Panc1 (cell line): ENCODE results near the gene CPO. TPM values are rescaled to one million over a fixed set of nuclear protein-coding genes. Genes with fewer than 3 reads are reported as not detected.

Source experiments
- ATAC-seq: fragments of 200-7000 bp; cut with Tn5 transposase; 2 replicates; pipeline ENCODE4 v1.9.1; 2020; ENCODE audit warnings: mild to moderate bottlenecking, moderate library complexity
- BruUV-seq: library from RNA; stranded (reverse); fragments of 400-500 nt; replicated peaks from 2 replicates; lab custom pipeline; 2021; lab: Mats Ljungman, UMichigan
- CTCF ChIA-PET: fragments of 300-600 bp; sonication (Branson Sonifier 250); formaldehyde crosslinking; loops from one replicate; lab custom pipeline; 2022; ENCODE audit warnings: antibody characterized with exemption; lab: Charles Lee
- POLR2A ChIA-PET: fragments of 300-600 bp; sonication (Branson Sonifier 250); formaldehyde crosslinking; loops from one replicate; lab custom pipeline; 2022; ENCODE audit warnings: antibody characterized with exemption; lab: Charles Lee
- DNase-seq: peaks from one replicate; pipeline ENCODE4 v3.0.0-alpha.2; 2010; ENCODE audit warnings: low read depth, low spot score
- H3K27ac ChIP-seq: 2 replicates; pipeline ENCODE4 v1.5.1; 2011; ENCODE audit warnings: mild to moderate bottlenecking, low read length, inconsistent platforms
- H3K27me3 ChIP-seq: fragments of 200-500 bp; sonication (Bioruptor generic); 2 replicates; pipeline ENCODE4 v1.6.0; 2014; ENCODE audit warnings: low read length, inconsistent platforms; ENCODE audit not compliant: control insufficient read depth, insufficient read depth
- H3K36me3 ChIP-seq: fragments of 200-500 bp; sonication (Bioruptor generic); 2 replicates; pipeline ENCODE4 v1.5.1; 2014; ENCODE audit warnings: inconsistent platforms, mild to moderate bottlenecking, low read length, moderate library complexity; ENCODE audit not compliant: control insufficient read depth, insufficient read depth
- H3K4me1 ChIP-seq: 2 replicates; pipeline ENCODE4 v1.5.1; 2011; ENCODE audit warnings: inconsistent platforms, mild to moderate bottlenecking, low read length, moderate library complexity; ENCODE audit not compliant: control insufficient read depth, insufficient read depth
- H3K4me3 ChIP-seq, 2 experiments: 2 replicates each; pipeline ENCODE4 v1.5.1; 2011 to 2012; ENCODE audit warnings: low read depth in 2 of 2, low read length in 2 of 2, mild to moderate bottlenecking in 2 of 2, inconsistent platforms in 1 of 2, moderate library complexity in 1 of 2
- H3K9me3 ChIP-seq: fragments of 200-500 bp; sonication (Bioruptor generic); 2 replicates; pipeline ENCODE4 v1.5.1; 2014; ENCODE audit warnings: low read depth, mild to moderate bottlenecking, inconsistent platforms, low read length, moderate library complexity; ENCODE audit not compliant: control insufficient read depth, insufficient read depth
- POLR2AphosphoS5 ChIP-seq: IDR thresholded peaks from 2 replicates; pipeline ENCODE4 v1.6.1; 2012; ENCODE audit warnings: mild to moderate bottlenecking, low read depth, low read length, moderate library complexity
- SIN3A ChIP-seq: IDR thresholded peaks from 2 replicates; pipeline ENCODE4 v1.6.1; 2012; ENCODE audit warnings: low read depth, mild to moderate bottlenecking, low read length, moderate library complexity, borderline replicate concordance; ENCODE audit not compliant: insufficient read depth
- TCF7L2 ChIP-seq: IDR thresholded peaks from 2 replicates; pipeline ENCODE4 v1.6.1; 2011; ENCODE audit warnings: mild to moderate bottlenecking, low read depth, low read length, inconsistent platforms
- in situ Hi-C: cut with HindIII; loops from 2 replicates; pipeline ENCODE4 v1.10.0; 2016; ENCODE audit warnings: low sequenced_read_pairs, low pct_unique_long_range_greater_than_20kb
- intact Hi-C: fragments of 100-400 bp; cut with micrococcal nuclease; formaldehyde crosslinking; loops from one replicate; pipeline ENCODE4 v1.10.0; 2022; ENCODE audit not compliant: unreplicated experiment
- total RNA-seq: library from RNA; stranded (reverse); gene quantifications from one replicate; pipeline ENCODE4 v1.2.1, GENCODE V29; 2021; ENCODE audit not compliant: unreplicated experiment
- TF ChIP-seq, protein P1 (sequence below): fragments of 450-650 bp; IDR thresholded peaks from 2 replicates; pipeline ENCODE4 v1.5.1; 2017; ENCODE audit warnings: mild to moderate bottlenecking
- TF ChIP-seq, protein P2 (sequence below), 2 experiments: IDR thresholded peaks; 2 replicates each; pipeline ENCODE4 v1.6.1; 2011 to 2012; ENCODE audit warnings: low read depth in 2 of 2, control low read depth in 1 of 2, low read length in 1 of 2, mild to moderate bottlenecking in 1 of 2, moderate library complexity in 1 of 2; ENCODE audit not compliant: insufficient read depth in 1 of 2

The CPO gene
- total RNA-seq, 1 experiment from 2014 or later = not detected

DNA sequence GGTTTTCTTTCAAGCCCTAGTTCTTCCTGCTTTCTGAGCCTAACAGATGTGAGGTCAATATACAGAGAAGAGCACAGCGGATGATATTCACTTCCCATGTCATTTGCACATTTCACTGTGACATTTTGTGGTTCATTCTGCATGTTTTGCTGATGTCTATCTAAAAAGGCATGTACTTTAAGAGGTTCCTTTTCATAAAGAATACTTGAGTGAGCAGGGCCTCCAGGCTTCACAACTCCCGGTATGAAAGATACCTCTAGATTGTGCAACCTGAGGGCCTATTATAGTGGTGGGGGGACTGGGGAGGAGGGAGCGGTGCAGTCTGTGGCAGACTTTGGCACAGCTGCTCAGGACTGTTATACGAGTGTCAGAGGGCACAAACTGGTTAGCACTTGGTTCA lies 54.6 kb downstream of the CPO start:
- ChIA-PET CTCF (no interaction called here), POLR2A (no interaction called here)
- Histone ChIP-seq H3K4me3 (no peak overlapping the region), H3K27ac (peak overlapping the region; percentile 46; the same call in 1 of the 2 replicates), H3K4me1 (peaks cover 2% of the 10 kb centered on the region), H3K36me3 (no peaks in the 10 kb centered on the region), H3K27me3 (no peaks in the 10 kb centered on the region), H3K9me3 (no peaks in the 10 kb centered on the region)
- in situ Hi-C loops (no loop called here), intact Hi-C loops (no loop called here)
- DNase-seq (no peak), ATAC-seq (peak; percentile 73)
- no TSS peak for BruUV-seq
- no peak for TF ChIP-seq TCF7L2
- TF ChIP-seq, protein P1, sequence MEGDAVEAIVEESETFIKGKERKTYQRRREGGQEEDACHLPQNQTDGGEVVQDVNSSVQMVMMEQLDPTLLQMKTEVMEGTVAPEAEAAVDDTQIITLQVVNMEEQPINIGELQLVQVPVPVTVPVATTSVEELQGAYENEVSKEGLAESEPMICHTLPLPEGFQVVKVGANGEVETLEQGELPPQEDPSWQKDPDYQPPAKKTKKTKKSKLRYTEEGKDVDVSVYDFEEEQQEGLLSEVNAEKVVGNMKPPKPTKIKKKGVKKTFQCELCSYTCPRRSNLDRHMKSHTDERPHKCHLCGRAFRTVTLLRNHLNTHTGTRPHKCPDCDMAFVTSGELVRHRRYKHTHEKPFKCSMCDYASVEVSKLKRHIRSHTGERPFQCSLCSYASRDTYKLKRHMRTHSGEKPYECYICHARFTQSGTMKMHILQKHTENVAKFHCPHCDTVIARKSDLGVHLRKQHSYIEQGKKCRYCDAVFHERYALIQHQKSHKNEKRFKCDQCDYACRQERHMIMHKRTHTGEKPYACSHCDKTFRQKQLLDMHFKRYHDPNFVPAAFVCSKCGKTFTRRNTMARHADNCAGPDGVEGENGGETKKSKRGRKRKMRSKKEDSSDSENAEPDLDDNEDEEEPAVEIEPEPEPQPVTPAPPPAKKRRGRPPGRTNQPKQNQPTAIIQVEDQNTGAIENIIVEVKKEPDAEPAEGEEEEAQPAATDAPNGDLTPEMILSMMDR = no peak
- TF ChIP-seq, protein P2, sequence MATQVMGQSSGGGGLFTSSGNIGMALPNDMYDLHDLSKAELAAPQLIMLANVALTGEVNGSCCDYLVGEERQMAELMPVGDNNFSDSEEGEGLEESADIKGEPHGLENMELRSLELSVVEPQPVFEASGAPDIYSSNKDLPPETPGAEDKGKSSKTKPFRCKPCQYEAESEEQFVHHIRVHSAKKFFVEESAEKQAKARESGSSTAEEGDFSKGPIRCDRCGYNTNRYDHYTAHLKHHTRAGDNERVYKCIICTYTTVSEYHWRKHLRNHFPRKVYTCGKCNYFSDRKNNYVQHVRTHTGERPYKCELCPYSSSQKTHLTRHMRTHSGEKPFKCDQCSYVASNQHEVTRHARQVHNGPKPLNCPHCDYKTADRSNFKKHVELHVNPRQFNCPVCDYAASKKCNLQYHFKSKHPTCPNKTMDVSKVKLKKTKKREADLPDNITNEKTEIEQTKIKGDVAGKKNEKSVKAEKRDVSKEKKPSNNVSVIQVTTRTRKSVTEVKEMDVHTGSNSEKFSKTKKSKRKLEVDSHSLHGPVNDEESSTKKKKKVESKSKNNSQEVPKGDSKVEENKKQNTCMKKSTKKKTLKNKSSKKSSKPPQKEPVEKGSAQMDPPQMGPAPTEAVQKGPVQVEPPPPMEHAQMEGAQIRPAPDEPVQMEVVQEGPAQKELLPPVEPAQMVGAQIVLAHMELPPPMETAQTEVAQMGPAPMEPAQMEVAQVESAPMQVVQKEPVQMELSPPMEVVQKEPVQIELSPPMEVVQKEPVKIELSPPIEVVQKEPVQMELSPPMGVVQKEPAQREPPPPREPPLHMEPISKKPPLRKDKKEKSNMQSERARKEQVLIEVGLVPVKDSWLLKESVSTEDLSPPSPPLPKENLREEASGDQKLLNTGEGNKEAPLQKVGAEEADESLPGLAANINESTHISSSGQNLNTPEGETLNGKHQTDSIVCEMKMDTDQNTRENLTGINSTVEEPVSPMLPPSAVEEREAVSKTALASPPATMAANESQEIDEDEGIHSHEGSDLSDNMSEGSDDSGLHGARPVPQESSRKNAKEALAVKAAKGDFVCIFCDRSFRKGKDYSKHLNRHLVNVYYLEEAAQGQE (IDR thresholded peaks at IDR 0.05; ENCODE audit: insufficient read depth in 1 of 2, low read depth in 2 of 2, low read length in 1 of 2) = no peak
- TF ChIP-seq SIN3A = no peak
- no peak for TF ChIP-seq POLR2AphosphoS5

DNA sequence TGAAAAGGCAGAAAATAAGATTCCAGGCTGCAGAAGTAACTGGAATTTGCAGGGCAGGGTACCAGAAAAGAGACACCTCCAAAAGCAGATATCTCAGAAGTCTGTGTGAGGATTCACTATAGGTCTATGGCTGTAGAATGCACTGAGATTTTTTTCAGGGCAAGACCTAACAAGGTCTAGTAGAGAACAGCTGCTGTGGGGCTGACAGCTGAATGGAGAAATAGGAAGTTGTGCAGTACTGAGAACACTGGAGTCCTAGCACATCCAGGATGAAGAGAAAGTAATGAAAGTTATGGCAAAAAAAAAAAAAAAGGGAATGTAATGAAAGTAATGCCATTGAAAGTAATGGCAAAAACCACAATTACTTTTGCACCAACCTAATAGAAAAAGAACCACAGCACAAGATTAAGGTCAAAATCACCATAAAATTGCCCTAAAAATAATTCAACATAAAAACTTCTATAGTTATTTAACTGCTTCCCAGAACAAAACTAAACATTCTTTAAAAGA lies 57.3 kb downstream of the CPO start:
- Histone ChIP-seq H3K9me3 (no peaks in the 10 kb centered on the region), H3K36me3 (no peaks in the 10 kb centered on the region), H3K27ac (no peak overlapping the region), H3K4me3 (no peak overlapping the region), H3K4me1 (peaks cover 2% of the 10 kb centered on the region), H3K27me3 (no peaks in the 10 kb centered on the region)
- ChIA-PET POLR2A (no interaction called here), CTCF (no interaction called here)
- ATAC-seq (no peak), DNase-seq (no peak)
- in situ Hi-C loops = no loop called here
- BruUV-seq = no TSS peak
- TF ChIP-seq, protein P1 = no peak
- TF ChIP-seq TCF7L2 (no peak), SIN3A (no peak), POLR2AphosphoS5 (no peak)
- TF ChIP-seq, protein P2 (IDR thresholded peaks at IDR 0.05; ENCODE audit: insufficient read depth in 1 of 2, low read depth in 2 of 2, low read length in 1 of 2) = no peak
- intact Hi-C loops = no loop called here
